ENCODE results near the gene ABHD17A.

Gene ABHD17A

DNA sequence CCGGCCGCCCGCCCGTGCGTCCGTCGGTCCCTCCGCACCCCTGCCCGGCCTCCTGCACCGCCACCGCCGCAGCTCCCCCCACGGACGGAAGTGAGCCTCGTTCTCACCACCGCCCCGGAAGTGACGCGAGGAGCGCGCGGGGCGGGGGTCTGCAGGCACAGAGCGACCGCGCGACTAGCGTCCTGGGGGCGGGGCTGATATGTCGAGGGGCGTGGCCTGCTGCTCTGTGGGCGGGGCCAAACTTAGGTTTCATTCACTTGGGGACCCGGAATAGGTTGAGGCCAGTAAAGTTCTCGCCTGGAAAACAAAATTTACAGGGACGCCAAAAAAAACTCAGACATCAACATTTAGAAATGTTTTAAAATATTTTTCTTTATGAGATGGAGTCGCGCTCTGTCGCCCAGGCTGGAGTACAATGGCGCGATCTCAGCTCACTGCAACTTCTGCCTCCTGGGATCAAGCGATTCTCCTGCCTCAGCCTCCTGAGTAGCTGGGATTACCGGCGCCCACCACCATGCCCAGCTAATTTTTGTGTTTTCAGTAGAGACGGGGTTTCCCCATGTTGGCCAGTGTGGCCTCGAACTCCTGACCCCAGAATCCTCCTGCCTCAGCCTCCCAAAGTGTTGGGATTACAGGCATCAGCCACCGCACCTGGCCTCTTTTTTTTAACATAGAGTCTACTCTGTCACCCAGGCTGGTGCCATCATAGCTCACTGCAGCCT is at the start of gene ABHD17A:
Gene ABHD17A (minus strand): TSS at position 99 of the 722 bp plus-strand sequence. CDS start 3,930 bp downstream, outside the sequence.
- peak; percentile 39 for DNase-seq

DNA sequence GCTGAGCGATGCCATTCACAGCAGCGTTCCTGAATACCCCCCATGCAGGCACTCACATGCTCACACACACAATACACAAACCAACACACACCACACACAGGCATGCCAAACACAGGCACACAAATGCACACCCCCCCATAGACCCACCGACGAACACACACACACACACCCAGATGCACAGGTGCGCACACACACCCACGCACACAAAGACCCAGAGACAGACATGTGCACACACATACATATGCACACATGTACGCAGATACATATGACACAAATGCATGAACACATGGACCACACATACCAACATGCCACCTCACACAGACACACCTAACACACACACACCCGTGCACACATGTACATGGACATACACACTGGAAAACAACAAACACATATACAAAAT is 48.6 kb upstream of the ABHD17A start:
- DNase-seq: no peak

DNA sequence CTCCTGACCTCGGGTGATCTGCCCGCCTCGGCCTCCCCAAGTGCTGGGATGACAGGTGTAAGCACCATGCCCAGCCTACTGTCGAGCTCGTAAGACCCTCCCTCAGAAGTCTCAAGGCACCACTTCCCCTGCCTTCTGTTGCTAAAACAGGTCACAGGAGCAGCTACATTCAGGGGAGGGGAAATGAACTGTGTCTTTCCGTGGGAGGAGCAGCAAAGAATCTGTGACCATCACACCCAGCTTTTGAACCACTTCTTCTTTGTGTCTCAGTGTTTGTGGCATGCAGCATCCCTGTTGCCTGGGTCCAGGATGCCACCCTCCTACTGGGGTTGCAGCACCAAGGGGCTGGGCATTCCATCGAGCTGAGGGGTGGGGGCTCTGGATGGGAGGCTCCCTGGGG is 47.9 kb upstream of the ABHD17A start:
- DNase-seq: no peak

DNA sequence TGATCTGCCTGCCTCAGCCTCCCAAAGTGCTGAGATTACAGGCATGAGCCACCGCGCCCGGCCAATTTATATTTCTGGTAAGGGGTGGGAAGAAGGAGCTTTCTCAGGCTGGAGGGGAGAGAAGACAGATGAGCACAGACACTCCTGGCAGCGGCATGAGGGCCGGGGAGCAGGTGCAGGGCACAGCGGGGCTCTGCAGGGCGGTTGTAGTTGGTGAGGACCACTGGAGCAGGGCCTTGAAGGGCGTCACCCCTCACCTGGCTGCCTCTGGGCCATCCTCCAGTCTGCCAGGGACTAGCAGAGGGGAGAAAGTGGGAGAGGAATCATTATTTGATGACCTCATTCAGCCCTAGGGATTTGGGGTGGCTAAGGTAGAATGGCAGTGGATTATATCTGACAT is 47.1 kb upstream of the ABHD17A start:
- no peak for DNase-seq

DNA sequence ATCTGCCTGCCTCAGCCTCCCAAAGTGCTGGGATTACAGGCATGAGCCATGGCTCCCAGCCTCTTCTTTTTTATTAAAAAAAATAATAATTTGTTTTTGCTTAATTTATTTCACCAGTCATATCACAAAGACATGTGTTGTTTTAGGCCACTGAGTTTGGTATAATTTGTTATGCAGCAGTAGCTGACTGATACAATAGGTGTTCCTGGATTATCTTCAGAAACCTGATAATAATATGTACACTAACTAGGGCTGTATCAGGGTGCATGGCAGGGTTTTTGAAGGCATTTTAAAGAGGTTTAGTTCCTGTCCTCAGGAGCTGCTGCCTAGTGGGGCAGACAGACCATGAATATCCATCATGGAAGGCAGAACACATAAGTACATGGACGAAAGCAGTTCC is 46.1 kb upstream of the ABHD17A start:
- DNase-seq: no peak

DNA sequence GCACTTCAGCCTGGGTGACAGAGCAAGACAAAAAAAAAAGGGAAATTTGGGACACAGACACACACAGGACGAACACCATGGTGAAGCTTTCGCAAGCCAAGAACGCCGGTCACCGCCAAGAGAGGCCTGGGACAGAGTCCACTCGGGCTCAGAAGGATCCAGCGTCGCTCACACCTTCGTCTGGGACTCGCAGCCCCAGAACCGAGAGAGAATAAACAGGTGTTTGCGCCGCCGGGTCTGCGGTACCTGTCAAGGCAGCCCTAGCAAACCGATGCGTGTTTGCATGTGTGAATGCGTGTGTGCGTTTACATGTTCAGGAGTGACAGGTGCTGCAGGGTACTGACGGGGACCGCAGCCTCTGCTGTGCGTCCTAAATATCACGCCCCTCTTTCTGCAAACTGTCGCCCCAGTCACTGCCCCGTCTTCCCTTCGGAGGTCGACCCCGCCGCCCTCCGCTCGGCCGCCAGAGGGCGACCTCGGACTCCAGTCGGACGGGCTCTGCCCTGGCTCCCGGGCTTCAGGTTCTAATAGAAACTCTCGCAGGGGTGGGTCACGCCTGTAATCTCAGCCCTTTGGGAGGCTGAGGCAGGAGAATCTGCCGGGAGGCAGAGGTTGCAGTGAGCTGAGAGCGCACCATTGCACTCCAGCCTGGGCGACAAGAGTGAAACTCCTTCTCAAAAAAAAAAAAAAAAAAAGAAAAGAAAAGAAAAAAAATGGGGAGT is 43.9 kb upstream of the ABHD17A start:
- peak; percentile 22 for DNase-seq

DNA sequence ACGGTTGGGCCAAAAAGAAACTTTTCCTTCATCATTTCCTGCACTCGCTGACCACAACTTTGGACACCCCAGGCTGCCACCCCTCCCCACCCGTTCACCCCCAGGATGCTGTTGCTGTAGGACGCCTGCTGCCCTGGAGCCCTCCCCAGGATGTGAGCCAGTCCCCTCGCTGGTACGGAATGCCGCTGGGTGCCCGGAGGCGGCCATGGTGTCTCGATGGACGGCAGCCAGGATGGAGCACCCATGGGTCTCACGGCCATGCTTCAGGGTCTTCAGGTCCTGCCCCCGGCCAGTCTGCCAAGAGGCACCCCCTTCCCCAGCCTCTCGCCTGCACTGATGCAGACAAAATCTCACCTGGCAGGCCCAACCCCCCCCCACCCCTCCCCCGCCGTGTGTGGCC is 40.2 kb upstream of the ABHD17A start:
- DNase-seq: no peak

DNA sequence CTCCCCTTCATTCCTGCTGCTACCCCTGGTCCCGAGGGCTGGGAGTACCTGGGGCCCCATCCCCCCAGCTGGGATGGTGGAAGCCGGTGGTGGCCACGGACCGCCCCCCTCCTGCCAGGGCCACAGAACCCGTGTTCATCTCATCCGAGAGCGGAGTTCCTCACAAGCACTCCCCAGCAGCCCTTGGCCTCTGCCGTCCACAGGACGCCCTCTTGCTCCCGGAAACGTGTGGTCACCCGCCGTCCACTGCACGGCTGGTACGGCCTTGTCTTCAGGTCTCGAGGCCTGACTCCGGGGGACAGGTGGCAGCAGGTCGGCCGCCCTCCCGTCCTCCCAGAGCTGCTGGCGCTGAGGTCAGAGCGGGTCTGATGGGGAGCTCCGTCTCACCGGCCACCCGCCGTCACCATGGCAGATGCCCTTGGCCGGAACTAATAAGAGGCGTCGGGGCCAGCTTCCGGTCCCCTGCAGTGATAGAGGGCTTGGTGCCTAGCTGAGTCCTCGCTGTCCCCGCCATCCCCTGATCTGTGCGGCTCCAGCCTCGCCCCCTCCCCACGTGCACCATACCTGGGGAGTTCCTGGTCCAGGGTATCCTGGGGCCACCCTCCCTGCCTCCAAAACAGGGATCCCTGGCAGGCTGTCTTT is 39.1 kb upstream of the ABHD17A start:
- no peak for DNase-seq

DNA sequence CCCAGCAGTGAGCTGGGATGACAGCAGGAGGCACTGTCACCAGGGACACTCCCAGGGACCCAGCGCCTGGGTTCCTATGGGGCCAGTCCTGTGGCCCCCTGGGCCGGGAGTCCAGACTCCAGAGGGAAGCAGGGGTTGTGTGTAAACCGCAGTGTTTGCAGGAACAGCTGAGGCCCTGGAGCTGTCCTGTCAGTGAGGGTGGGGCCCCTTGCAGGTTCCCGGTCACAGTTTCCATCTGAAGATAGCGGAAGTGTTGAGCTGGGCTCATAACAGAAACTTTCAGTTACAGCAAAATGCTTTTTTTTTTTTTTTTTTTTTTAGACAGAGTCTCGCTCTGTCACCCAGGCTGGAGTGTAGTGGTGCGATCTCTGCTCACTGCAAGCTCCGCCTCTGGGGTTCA is 38.0 kb upstream of the ABHD17A start:
- no peak for DNase-seq

DNA sequence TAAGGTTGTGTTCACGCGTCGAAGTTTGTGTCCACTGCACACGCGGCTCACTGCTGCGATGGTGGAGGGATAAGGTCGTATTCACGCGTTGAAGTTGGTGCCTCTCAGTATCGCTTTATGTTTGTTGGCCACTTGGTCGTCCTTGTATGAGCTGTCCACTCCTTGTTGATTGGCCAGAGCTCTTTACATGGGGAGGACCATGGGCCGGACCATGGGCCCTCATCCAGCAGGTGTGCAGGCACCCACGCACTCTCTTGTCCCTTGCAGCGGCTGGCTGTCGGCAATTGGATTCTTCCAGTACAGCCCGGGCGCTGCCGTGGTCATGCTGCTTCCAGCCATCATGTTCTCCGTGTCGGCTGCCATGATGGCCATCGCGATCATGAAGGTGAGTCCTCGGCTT is 37.5 kb upstream of the ABHD17A start:
- no peak for DNase-seq

DNA sequence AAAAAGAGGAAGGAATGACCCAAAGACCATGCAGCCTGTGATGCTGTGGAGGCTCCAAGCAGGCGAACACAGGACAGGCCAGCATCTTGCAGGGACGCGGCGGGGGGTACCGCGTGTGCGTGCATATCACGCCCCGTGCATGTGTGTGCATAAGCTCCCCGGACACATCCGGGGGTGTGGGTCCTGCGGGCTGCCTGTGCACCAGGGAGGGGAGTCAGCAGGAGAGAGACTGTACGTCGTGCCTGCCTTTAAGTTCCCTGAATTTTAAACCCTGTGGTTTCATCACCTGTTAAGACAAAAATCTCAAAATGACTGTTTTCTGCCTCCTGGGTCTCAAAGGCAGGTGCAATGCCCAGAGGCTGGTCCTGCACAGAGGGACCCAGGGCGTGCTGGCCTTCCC is 36.5 kb upstream of the ABHD17A start:
- no peak for DNase-seq

DNA sequence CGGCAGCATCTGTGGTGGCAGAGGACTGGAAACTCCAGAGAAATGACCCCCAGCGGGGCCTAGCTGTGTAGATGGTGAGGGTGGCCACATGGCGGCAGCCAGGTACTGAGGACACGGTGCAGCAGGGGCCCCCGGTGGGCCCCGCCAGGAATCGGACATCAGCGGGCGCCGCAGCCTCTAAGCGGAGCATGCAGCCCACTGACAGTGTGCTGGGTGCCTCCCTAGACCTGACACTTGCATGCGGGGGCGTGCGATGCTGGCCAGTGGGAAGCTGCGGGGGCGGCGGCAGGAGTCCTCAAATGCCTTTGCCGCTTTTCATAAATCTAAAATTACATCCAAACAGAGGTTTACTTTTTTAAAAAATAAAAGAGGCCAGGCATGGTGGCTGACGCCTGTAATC is 36.0 kb upstream of the ABHD17A start:
- DNase-seq: no peak

DNA sequence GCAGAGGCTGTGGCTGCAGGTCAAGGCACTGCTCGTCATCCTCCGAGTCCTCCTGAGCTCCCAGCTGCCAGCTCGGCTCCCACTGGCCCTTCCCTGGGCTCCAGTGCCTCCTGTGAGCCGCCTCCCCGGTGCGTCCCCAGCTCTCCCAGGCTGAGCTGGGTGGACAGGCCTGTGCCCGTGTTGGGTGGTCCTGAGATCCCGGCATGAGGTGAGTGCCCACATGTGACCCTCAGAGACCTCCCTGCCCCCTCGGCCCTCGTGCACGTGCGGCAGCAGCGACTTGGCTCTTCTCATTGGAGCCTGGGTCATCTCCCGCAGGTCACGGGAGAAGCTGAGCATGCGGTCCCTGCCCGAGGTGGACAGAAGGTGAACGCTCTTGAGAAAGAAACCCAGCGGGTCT is 35.3 kb upstream of the ABHD17A start:
- no peak for DNase-seq

DNA sequence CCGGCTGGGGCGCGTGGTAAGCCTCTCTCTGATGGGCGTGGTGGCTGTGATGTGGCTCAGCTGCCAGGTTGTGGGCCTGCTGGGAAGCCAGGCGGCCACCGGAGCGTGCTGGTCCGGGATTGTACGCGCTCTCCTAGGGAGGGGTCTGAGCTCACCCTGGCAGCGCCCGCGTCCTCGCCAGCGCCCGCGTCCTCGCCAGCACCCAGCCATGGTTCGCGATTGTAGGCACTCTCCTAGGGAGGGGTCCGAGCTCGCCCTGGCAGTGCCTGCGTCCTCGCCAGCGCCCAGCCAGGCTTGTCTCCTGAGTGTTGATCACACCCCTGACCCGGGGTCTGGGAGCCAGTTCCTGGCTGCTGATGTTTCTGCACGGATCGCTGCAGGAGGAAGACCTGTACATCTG is 33.7 kb upstream of the ABHD17A start:
- DNase-seq: no peak

DNA sequence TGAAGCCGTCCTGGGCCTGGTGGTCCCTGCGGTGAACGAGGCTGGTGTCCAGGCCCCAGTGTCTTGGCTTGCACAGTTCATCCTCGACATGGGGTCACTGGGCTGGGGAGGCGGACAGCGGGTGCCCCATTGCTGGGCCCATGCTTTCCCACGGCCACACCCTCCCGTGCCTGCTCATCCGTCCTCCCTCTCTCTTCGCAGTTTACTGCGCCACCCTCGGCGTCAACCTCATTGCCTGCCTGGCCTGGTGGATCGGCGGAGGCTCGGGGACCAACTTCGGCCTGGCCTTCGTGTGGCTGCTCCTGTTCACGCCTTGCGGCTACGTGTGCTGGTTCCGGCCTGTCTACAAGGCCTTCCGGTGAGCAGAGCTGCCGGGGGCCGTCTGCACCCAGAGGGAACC is 32.6 kb upstream of the ABHD17A start:
- DNase-seq: no peak

DNA sequence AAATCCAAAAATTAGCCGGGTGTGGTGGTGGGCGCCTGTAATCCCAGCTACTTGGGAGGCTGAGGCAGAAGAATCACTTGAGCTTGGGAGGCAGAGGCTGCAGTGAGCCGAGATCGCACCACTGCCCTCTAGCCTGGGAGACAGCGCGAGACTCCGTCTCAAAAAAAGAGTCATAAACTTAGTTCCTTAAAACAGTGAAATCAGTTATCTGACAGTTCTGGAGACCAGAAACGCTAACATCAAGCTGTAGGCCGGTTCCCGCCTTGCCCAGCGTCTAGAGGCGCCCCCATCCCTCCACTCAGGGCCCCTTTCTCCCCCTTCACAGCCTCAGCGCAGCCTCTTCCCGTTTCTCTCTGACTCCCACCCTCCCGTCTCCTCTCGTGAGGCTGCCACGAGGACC is 31.9 kb upstream of the ABHD17A start:
- DNase-seq: no peak

DNA sequence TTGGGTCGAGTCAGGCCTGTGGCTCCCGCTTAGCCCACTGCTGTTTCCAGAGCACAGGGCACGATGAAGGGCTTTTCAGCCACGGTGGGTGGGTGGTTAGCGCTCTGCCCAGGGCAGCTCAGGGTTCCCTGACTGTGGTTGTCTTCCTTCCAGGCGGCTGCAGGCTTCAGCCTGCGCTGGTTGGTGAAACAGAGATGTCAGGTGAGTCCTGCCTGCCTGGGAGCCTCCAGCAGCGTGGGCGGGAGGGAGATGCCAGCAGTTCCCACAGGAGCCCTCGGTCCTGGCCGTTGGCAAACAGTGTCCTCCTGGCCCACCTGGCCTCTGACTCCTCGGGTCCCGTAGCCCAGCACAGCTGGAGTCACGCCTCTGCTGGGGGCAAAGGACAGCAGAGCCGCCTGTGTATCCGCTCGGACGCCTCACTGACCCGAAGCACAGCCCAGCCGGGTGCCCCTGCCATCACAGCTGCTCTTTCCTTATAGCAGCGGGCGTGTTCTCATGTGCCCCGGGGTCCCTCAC is 29.6 kb upstream of the ABHD17A start:
- no peak for DNase-seq

DNA sequence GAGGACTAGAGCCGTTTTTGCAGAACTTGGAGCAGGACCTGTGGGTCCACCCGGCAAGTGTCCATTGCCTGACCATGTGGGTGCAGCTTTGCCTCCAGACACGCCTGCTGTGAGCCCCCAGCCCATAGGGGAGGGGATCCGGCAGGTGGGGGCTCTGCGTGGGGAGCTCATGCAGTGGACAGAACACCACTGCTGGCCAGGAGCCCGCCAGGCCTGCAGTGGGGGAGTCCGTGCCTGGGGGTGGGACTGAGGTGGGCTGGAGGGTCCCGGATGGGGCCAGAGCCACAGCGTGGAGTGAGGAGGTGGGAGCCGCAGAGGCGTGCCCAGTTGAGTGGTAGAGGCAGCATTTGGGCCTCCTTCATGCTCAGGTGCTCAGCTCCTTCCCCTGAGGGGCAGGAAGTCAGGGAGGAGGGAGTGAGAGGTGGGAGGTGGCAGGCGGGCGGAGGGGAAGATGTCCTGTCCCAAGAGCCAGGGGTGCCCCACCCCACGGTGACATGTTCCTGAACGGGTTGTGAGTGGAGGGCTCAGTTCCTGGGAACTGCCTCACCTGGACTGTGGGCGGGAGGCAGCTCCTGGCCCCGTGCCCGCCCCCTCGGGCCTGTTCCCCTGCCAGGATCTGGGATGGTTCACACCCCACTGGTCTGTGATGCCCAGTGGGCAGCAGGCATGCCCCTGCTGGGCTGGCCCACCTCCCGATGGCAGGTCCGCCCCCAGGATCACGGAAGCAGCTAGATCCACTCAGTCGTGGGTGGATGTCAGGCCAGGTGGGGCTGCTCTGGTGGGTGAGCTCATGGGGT is 28.7 kb upstream of the ABHD17A start:
- no peak for DNase-seq

DNA sequence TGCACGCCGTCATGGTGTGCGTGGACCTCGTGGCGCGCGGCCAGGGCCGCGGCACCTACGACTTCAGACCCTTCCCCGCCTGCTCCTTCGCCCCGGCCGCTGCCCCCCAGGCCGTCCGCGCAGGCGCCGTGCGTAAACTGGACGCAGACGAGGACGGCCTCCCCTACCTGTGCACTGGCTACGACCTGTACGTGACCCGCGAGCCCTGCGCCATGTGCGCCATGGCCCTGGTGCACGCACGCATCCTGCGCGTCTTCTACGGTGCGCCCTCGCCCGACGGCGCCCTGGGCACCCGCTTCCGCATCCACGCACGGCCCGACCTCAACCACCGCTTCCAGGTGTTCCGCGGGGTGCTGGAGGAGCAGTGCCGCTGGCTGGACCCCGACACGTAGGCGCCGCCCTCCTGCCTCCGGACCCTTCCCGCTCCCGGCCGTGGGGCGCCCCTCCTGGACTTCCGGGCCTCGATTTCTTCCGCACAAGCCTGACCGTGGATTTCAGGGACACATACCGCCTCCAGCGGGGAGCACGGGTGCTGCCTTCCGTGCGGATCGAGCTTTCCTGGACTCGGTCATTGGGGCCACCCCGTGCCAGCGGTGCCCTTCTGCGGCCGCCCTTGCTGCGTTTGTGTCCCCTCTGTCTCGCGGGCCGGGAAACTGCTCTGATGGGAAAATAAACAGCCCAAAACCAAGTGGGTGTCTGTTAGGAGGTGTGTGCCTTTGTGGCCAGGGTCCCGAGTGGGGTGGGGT is 27.6 kb upstream of the ABHD17A start:
- DNase-seq: no peak

DNA sequence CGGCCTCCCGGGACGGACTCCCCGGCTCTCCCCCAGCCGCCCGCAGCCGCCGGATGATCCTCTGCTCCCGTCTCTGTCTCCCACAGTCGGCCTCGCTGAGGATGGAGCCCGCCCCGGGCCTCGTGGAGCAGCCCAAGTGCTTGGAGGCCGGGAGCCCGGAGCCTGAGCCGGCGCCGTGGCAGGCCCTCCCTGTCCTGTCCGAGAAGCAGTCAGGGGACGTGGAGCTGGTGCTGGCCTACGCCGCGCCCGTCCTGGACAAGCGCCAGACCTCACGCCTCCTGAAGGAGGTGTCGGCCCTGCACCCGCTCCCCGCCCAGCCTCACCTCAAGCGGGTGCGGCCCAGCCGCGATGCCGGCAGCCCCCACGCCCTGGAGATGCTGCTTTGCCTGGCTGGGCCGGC is 26.7 kb upstream of the ABHD17A start:
- no peak for DNase-seq

DNA sequence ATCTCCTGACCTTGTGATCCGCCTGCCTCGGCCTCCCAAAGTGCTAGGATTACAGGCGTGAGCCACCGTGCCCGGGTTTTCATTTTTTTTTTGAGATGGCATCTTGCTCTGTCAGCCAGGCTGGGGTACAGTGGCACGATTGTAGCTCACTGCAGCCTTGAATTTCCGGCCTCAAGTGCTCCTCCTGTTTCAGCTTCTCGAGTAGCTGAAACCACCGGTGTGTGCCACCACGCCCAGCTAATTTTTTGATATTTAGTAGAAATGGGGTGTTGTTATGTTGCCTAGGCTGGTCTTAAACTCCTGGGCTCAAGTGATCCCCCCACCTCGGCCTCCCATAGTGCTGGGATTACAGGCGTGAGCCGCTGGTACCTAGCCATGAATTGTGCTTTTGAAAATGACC is 25.8 kb upstream of the ABHD17A start:
- DNase-seq: no peak

DNA sequence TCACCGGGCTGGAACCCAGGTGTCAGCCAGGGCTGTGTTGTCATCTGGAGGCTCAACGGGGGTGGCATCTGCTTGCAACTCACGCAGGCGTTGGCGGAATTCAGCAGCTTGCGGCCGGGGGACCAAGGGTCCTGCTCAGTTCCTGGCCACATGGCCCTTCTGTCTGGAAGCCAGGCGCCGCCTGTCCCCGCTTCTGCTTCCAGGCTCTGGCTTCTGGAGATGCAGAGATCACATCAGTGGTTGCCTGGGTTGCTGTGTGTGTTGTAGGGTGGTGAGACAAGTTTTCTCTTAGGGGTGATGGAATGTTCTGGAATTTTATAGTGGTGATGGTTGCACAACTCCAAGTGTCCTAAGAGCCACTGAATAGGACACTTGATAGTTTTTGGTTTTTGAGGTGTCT is 24.9 kb upstream of the ABHD17A start:
- DNase-seq: no peak

DNA sequence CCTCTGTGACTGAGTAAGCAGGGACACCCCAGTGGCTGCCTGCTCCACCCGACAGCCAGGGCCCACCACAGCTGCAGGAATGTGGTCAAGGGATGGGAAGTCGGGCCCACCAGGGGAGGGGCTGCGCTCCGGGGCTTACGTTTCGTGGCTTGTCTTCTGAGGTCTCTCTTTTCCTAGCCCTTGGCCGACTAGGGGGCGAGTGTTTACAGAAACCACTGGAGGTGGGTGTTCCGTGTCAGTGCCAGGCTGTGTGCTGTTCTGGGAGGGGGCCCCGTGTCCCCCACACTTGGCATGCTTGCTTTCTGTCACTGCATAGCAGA is 24.4 kb upstream of the ABHD17A start:
- DNase-seq: no peak
